NOMO-1 (cell line): ENCODE data around the gene PRKCB.
A peak's percentile ranks its signal among the peaks of the same experiment; 100 is the strongest.
"Not testable (repeated sequence)": the region's sequence is repeated elsewhere in the genome, so short reads cannot be mapped to it uniquely, and the experiment has no call there.

ENCODE experiments used
- DNase-seq, 2 experiments: peaks; one replicate each; lab custom pipeline; 2025; ENCODE audit not compliant: unreplicated experiment in 2 of 2; lab: John Stamatoyannopoulos, UW

PRKCB gene

GRCh38 chr16:24074574-24074973 lies 238.8 kb downstream of the PRKCB start:
- no peak for DNase-seq

GRCh38 chr16:24075302-24075701 lies 239.5 kb downstream of the PRKCB start:
- DNase-seq: no peak

- DNase-seq: no peak
These were observed 240.3 kb downstream of the PRKCB start for GRCh38 chr16:24075931-24076716.

DNA sequence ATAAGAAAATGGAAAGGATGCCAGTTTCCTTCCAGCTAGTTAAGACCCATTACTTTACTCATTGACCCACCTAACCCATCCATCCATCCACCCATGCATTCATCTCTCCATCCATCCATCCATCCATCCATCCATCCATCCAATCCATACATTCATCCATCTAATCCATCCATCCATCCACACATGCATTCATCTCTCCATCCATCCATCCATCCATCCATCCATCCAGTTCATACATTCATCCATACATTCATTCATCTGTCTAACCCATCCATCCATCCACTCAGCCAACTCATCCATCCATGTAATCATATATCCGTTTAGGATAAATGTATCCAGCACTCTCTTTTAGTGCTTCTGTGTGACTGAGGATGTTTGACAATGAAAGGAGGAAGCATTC lies 241.5 kb downstream of the PRKCB start:
- no peak for DNase-seq

- DNase-seq: no peak
These were observed 242.2 kb downstream of the PRKCB start for GRCh38 chr16:24077966-24078365.

DNA sequence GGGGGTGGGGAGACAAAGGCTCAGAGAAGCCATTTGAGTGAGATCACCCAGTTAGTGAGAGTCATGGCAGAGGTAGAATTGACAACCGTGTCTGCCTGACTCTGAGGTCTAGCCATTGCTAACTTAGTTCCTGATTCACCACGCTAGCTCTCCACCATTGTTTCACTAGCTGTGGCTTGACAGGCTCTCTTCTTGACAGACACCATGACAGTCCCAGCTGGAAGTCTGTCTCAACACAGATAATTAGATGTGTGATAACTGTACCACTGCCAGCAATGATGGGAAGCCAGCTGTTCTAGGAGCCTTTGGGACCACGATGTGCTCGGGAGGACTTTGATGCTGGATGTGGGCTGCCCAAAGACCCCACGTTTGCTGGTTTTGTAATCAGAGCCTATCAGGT lies 249.9 kb downstream of the PRKCB start:
- no peak for DNase-seq

DNA sequence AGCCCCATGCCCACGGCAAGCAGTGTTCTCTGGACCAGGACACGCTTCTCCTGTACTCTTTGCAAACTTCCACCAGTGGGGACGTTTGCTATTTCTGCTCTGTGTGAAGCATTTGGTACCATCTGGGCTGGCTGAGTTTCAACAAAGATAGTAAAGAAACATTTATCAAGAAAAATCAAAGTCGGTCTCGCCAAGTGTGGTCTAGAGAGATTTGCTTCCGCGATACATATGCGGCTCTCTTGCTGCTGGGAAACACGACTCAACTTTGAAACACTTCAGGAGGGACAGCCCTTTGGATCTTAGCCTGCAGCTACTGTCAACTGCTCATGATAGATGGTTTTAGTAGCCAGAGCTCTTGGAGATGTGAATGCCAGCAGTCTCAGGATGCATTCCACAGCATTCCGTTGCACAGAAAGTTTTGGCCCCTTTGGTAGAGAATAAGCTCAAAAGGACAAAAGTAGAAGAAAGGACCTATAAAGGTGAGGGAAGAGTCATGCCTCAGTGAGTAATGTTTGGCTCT lies 252.2 kb downstream of the PRKCB start:
- no peak for DNase-seq

GRCh38 chr16:24088767-24089166 lies 253.0 kb downstream of the PRKCB start:
- DNase-seq: no peak

DNA sequence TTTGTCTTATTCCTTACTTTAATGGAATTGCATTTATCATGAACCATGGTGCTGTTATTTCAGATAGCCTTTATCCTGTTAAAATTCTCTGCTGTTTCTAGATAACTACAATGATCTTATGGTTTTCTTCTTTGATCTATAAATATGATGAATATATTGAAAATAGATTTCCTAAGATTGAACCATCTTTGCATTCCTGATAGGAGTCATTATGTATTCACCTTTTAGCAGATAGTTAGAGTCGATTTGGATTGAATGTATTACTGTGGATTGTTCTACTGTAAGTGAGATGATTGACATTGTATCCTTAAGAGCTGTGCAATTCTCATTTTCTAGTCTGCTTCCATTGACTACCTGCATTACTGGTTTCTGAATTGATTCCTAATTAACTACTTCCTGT lies 255.3 kb downstream of the PRKCB start:
- DNase-seq: no peak

DNA sequence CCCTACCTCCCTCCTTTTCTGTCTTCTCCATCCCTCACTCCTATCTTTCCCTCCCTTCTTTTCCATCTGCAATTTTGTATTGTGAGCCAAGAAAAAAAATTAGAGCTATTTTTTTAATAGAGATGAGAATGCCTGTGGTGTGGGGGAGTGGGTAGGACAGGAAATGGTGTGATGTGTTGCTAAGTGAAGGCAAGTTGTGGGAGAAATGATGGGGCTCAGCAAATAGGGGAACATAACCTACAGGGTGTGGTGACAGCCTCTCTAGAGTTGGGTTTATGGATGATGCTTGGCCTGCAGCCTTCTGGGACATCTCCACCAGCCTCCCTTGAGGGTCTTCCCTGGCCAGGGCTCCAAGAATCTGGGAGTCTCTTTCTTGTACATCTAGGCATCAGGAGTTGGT lies 257.3 kb downstream of the PRKCB start:
- no peak for DNase-seq

- no peak for DNase-seq
These were observed 258.9 kb downstream of the PRKCB start for GRCh38 chr16:24094660-24095059.

DNA sequence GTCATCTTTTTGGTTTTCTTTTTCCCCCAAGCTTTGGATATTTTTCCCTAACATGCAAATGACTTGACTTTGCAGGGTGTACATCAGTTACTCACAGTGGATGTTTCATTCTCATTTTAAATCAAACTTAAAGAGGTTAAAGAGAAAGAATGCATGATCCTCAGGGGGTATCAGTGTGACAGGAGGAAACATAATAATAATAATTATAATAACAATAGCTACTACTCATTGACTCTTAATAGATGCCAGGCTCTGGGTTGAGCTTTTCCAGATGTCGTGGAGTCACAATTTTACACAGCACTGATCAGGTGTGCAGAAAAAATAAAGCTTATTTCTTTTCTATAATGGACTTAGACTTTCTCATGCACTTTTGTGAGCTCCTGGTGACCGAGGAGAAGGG lies 263.1 kb downstream of the PRKCB start:
- no peak for DNase-seq

- DNase-seq: no peak
These were observed 265.6 kb downstream of the PRKCB start for GRCh38 chr16:24101431-24101830.

DNA sequence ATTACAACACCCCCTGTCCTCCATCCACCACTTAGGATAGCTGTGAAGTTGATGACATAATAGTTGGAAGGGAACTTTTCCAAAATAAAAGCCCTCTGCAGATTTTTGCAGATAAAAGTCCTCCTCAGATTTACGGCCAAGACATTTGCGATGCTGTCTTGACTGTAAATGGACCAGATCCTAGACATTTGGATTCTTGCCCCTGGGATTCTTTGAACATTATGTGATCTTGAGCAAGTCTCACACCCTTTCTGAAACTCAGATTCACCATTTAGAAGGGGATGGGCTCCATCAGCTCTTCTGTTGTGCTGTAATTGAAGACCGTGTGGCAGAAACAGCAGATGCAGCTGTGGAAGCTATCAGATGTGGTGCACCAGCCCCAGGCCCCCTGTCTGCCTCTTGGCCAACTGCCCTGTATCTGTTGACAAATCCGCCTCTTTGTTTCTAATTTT lies 266.5 kb downstream of the PRKCB start:
- DNase-seq: peak in 1 of 2 experiments; percentile 2

- DNase-seq: not testable (repeated sequence)
These were observed 269.7 kb downstream of the PRKCB start for GRCh38 chr16:24105471-24105870.

DNA sequence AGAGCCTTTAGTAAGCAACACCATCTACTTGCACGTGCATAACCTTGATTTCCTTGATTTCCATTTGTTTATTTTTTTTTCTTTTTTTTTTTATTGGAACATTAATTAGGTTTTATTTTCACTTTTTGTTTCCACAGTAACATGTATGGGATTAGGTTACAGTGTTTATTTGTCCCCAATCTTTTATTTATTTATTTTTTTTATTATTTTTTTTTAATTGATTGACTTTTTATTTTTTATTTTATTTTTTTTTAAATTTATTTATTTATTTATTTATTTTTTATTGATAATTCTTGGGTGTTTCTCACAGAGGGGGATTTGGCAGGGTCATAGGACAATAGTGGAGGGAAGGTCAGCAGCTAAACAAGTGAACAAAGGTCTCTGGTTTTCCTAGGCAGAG lies 272.3 kb downstream of the PRKCB start:
- not testable (repeated sequence) for DNase-seq

GRCh38 chr16:24111724-24112302 lies 276.0 kb downstream of the PRKCB start:
- DNase-seq: no peak

DNA sequence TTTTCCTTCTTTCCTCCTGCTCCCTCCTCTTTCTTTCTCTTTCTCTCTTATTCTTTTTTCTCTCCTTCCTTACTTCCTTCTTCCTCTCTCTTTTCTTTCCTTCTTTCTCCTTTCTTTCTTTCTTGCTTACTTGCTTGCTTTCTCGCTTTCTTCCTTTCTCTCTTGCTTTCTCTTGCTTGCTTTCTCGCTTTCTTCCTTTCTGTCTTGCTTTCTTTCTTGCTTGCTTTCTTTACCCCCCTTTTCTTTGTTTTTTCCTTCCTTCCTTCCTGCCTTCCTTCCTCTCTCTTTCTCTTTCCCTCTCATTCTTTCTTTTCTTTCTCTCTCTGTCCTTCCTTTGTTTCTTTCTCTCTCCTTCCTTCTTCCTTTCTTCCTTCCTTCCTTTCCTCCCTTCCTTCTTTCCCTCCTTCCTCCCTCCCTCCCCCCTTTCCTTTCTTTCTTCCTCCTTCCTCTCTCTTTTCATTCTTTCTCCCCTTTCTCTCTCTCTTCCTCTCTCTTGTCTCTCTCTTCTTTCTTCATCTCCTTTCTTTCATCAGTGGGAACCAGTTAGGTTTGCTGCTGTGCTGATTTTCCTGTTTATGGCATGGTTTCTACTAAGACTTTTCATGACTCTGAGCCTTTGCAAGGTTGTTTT lies 277.4 kb downstream of the PRKCB start:
- DNase-seq: no peak

DNA sequence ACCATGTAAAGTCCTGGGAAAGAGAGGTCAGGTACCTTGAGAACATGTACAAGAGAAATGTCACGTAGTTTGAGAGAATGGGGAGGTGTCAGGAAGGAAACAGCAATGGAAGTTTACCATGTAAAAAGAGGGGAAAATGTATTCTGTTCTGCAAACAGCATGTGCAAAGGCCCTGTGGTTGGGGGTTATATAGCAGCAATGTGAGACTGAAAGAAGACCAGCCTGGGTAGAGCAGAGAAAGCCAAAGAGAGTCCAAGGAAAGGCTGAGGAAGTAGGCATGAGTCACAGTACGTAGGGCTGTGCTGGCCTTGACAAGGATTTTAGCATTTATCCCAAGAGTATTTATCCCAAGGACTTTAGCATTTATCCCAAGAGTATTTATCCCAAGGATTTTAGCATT lies 279.1 kb downstream of the PRKCB start:
- DNase-seq: no peak

- DNase-seq: no peak
These were observed 280.4 kb downstream of the PRKCB start for GRCh38 chr16:24116046-24116776.

GRCh38 chr16:24116989-24117388 lies 281.2 kb downstream of the PRKCB start:
- DNase-seq: no peak
